ENCODE data around the gene GCDH.

- no peak for TF ChIP-seq CTCF (conservative IDR thresholded peaks at IDR 0.05; ENCODE audit: low read length)
- TF ChIP-seq EZH2phosphoT487 (IDR thresholded peaks at IDR 0.05; ENCODE audit: borderline replicate concordance, low read depth, low read length): no peak
Observed at GRCh38 chr19:12891553-12892021, 627 bp downstream of the GCDH start.

All from OCI-LY7 (cell line).